Epidermal melanocyte (primary cell): ENCODE results near the gene GFRA4.

Experiments
- DNase-seq: peaks from one replicate; pipeline ENCODE4 v3.0.0; 2011; ENCODE audit warnings: low spot score; ENCODE audit not compliant: insufficient read length

The GFRA4 gene

GRCh38 chr20:3654326-3655130, 8.7 kb downstream of the GFRA4 start:
- DNase-seq = no peak

- DNase-seq = no peak
These were observed 9.3 kb downstream of the GFRA4 start for GRCh38 chr20:3653921-3654320.

- no peak for DNase-seq
These were observed 10.3 kb downstream of the GFRA4 start for GRCh38 chr20:3652676-3653596.

GRCh38 chr20:3652221-3652620, 11.0 kb downstream of the GFRA4 start:
- no peak for DNase-seq

GRCh38 chr20:3651204-3651962, 11.8 kb downstream of the GFRA4 start:
- no peak for DNase-seq

GRCh38 chr20:3648951-3649350, 14.2 kb downstream of the GFRA4 start:
- no peak for DNase-seq

- DNase-seq = no peak
These were observed 15.7 kb downstream of the GFRA4 start for GRCh38 chr20:3647473-3647872.

GRCh38 chr20:3646651-3647050, 16.5 kb downstream of the GFRA4 start:
- DNase-seq = no peak

GRCh38 chr20:3646067-3646440, 17.1 kb downstream of the GFRA4 start:
- DNase-seq = no peak

- no peak for DNase-seq
These were observed 17.7 kb downstream of the GFRA4 start for GRCh38 chr20:3645309-3646066.

- DNase-seq = no peak
These were observed 22.9 kb downstream of the GFRA4 start for GRCh38 chr20:3640259-3640658.

GRCh38 chr20:3635346-3635745, 27.9 kb downstream of the GFRA4 start:
- DNase-seq = no peak

- DNase-seq = no peak
These were observed 29.2 kb downstream of the GFRA4 start for GRCh38 chr20:3633913-3634478.

- DNase-seq = no peak
These were observed 30.7 kb downstream of the GFRA4 start for GRCh38 chr20:3632311-3633004.

- DNase-seq = no peak
These were observed 31.7 kb downstream of the GFRA4 start for GRCh38 chr20:3631534-3631933.

GRCh38 chr20:3630429-3630828, 32.8 kb downstream of the GFRA4 start:
- no peak for DNase-seq

GRCh38 chr20:3629893-3630292, 33.3 kb downstream of the GFRA4 start:
- no peak for DNase-seq

GRCh38 chr20:3628502-3629314, 34.5 kb downstream of the GFRA4 start:
- DNase-seq = no peak

- no peak for DNase-seq
These were observed 35.7 kb downstream of the GFRA4 start for GRCh38 chr20:3627476-3627875.
